H9 (cell line): Measurements from ENCODE around the gene ETV6. TPM values are rescaled to one million over a fixed set of nuclear protein-coding genes. Genes with fewer than 3 reads are reported as not detected.
A peak's percentile ranks its signal among the peaks of the same experiment; 100 is the strongest.

ENCODE experiments used
- DNase-seq: peaks from one replicate; pipeline ENCODE4 v3.0.0-alpha.2; 2017
- H2AFZ ChIP-seq: one replicate; pipeline ENCODE4 v1.6.1; 2013; ENCODE audit warnings: mild to moderate bottlenecking, low read length, control low read depth, moderate library complexity
- H2AK5ac ChIP-seq: 2 replicates; pipeline ENCODE4 v1.6.1; 2013; ENCODE audit warnings: low read length, control low read depth, mixed read lengths; ENCODE audit not compliant: insufficient read length
- H2BK120ac ChIP-seq: one replicate; pipeline ENCODE4 v1.6.1; 2013; ENCODE audit warnings: low read depth, mild to moderate bottlenecking, low read length, control low read depth, inconsistent platforms; ENCODE audit not compliant: poor library complexity, severe bottlenecking
- H2BK12ac ChIP-seq: 2 replicates; pipeline ENCODE4 v1.6.1; 2013; ENCODE audit warnings: low read length, control low read depth, mixed read lengths, low read depth; ENCODE audit not compliant: insufficient read length
- H2BK15ac ChIP-seq: 2 replicates; pipeline ENCODE4 v1.6.1; 2013; ENCODE audit warnings: low read depth, low read length, control low read depth
- H2BK20ac ChIP-seq: one replicate; pipeline ENCODE4 v1.6.1; 2013; ENCODE audit warnings: low read depth, mild to moderate bottlenecking, low read length, control low read depth, inconsistent platforms; ENCODE audit not compliant: poor library complexity, severe bottlenecking
- H2BK5ac ChIP-seq: 2 replicates; pipeline ENCODE4 v1.6.1; 2013; ENCODE audit warnings: low read length, control low read depth, mixed read lengths; ENCODE audit not compliant: insufficient read length
- H3K14ac ChIP-seq: 2 replicates; pipeline ENCODE4 v1.6.1; 2013; ENCODE audit warnings: low read length, control low read depth; ENCODE audit not compliant: insufficient read depth
- H3K18ac ChIP-seq: 2 replicates; pipeline ENCODE4 v1.6.1; 2013; ENCODE audit warnings: low read depth, mild to moderate bottlenecking, mixed read lengths, low read length, control low read depth; ENCODE audit not compliant: insufficient read length
- H3K23ac ChIP-seq: 2 replicates; pipeline ENCODE4 v1.6.1; 2013; ENCODE audit warnings: low read length, control low read depth, mixed read lengths, low read depth; ENCODE audit not compliant: insufficient read length
- H3K23me2 ChIP-seq: 2 replicates; pipeline ENCODE4 v1.6.1; 2013; ENCODE audit warnings: low read depth, mild to moderate bottlenecking, mixed read lengths, low read length, control low read depth; ENCODE audit not compliant: insufficient read length, poor library complexity, severe bottlenecking
- H3K27ac ChIP-seq: 2 replicates; pipeline ENCODE4 v1.5.1; 2013; ENCODE audit warnings: low read length, control low read depth, mixed read lengths, low read depth; ENCODE audit not compliant: insufficient read length
- H3K27me3 ChIP-seq: 2 replicates; pipeline ENCODE4 v1.6.1; 2013; ENCODE audit warnings: low read length, control low read depth, inconsistent platforms; ENCODE audit not compliant: insufficient read depth
- H3K4ac ChIP-seq: 2 replicates; pipeline ENCODE4 v1.6.1; 2013; ENCODE audit warnings: low read depth, mild to moderate bottlenecking, control low read depth, inconsistent platforms, low read length, moderate library complexity
- H3K4me1 ChIP-seq: 2 replicates; pipeline ENCODE4 v1.6.1; 2013; ENCODE audit warnings: low read length, control low read depth, inconsistent platforms; ENCODE audit not compliant: insufficient read depth
- H3K4me2 ChIP-seq: 2 replicates; pipeline ENCODE4 v1.6.1; 2013; ENCODE audit warnings: low read length, control low read depth, mixed read lengths; ENCODE audit not compliant: insufficient read length, insufficient read depth
- H3K56ac ChIP-seq: 2 replicates; pipeline ENCODE4 v1.6.1; 2013; ENCODE audit warnings: low read depth, mild to moderate bottlenecking, mixed read lengths, low read length, control low read depth; ENCODE audit not compliant: insufficient read length
- H3K79me1 ChIP-seq: 2 replicates; pipeline ENCODE4 v1.6.1; 2013; ENCODE audit warnings: low read depth, mild to moderate bottlenecking, moderate library complexity, low read length, control low read depth, inconsistent platforms; ENCODE audit not compliant: insufficient read depth, poor library complexity, severe bottlenecking
- H3K79me2 ChIP-seq: 2 replicates; pipeline ENCODE4 v1.6.1; 2013; ENCODE audit warnings: low read length, control low read depth, inconsistent platforms; ENCODE audit not compliant: insufficient read depth
- H3K9ac ChIP-seq: 2 replicates; pipeline ENCODE4 v1.6.1; 2013; ENCODE audit warnings: low read length, control low read depth, mixed read lengths; ENCODE audit not compliant: insufficient read length; ENCODE audit errors: extremely low read depth
- H3K9me3 ChIP-seq: one replicate; pipeline ENCODE4 v1.6.1; 2013; ENCODE audit warnings: low read depth, low read length, inconsistent platforms; ENCODE audit not compliant: control insufficient read depth
- H3T11ph ChIP-seq: one replicate; pipeline ENCODE4 v1.6.1; 2013; ENCODE audit warnings: mild to moderate bottlenecking, low read length, control low read depth, inconsistent platforms
- H4K20me1 ChIP-seq: one replicate; pipeline ENCODE4 v1.6.1; 2013; ENCODE audit not compliant: control insufficient read depth, insufficient read length, insufficient read depth
- H4K5ac ChIP-seq: 2 replicates; pipeline ENCODE4 v1.6.1; 2013; ENCODE audit warnings: low read depth, mild to moderate bottlenecking, mixed read lengths, low read length, control low read depth; ENCODE audit not compliant: insufficient read length
- H4K8ac ChIP-seq: replicated peaks from 2 replicates; pipeline ENCODE4 v1.6.1; 2013; ENCODE audit warnings: low read length, control low read depth, mixed read lengths, low read depth; ENCODE audit not compliant: insufficient read length
- H4K91ac ChIP-seq: 2 replicates; pipeline ENCODE4 v1.6.1; 2013; ENCODE audit warnings: low read depth, mild to moderate bottlenecking, moderate library complexity, mixed read lengths, low read length, control low read depth; ENCODE audit not compliant: insufficient read length
- H3K27ac Mint-ChIP-seq, 3 experiments: 2 replicates in 2 of 3; 3 replicates in 1 of 3; pipeline ENCODE4 v1.8.0; 2020 to 2021; ENCODE audit warnings: mixed read lengths in 3 of 3, mild to moderate bottlenecking in 1 of 3, moderate library complexity in 1 of 3
- H3K27me3 Mint-ChIP-seq: 2 replicates; pipeline ENCODE4 v1.8.0; 2021; ENCODE audit warnings: low read depth, mild to moderate bottlenecking, moderate library complexity, mixed read lengths
- H3K36me3 Mint-ChIP-seq, 3 experiments: 2 replicates in 2 of 3; 3 replicates in 1 of 3; pipeline ENCODE4 v1.8.0; 2020 to 2021; ENCODE audit warnings: low read depth in 3 of 3, mixed read lengths in 3 of 3; ENCODE audit not compliant: insufficient read depth in 1 of 3
- H3K4me1 Mint-ChIP-seq, 2 experiments: 2 replicates each; pipeline ENCODE4 v1.8.0; 2020; ENCODE audit warnings: mixed read lengths in 2 of 2
- H3K4me3 Mint-ChIP-seq, 2 experiments: 2 replicates in 1 of 2; 3 replicates in 1 of 2; pipeline ENCODE4 v1.8.0; 2020 to 2021; ENCODE audit warnings: mild to moderate bottlenecking in 2 of 2, mixed read lengths in 2 of 2, moderate library complexity in 1 of 2
- H3K9me3 Mint-ChIP-seq, 2 experiments: 2 replicates in 1 of 2; 3 replicates in 1 of 2; pipeline ENCODE4 v1.8.0; 2020; ENCODE audit warnings: mild to moderate bottlenecking in 2 of 2, mixed read lengths in 2 of 2, moderate library complexity in 1 of 2
- CTCF ChIP-seq: fragments of 200-600 bp; sonication (generic); conservative IDR thresholded peaks from 3 replicates; pipeline ENCODE4 v1.8.0; 2021; ENCODE audit warnings: antibody characterized with exemption, mild to moderate bottlenecking
- WGBS: extraction: QIAGEN DNeasy Blood & Tissue Kit; methylation state at CpG from one replicate; pipeline ENCODE4 v1.1.7; 2013; ENCODE audit warnings: missing lambda C conversion rate, low lambda C conversion rate, mixed read lengths; ENCODE audit not compliant: insufficient read length; ENCODE audit errors: extremely low coverage; 5-methylcytosine and 5-hydroxymethylcytosine counted together
- total RNA-seq: library from RNA; stranded (reverse); gene quantifications from 2 replicates; pipeline ENCODE4 v1.2.1, GENCODE V29; 2021

The ETV6 gene
- total RNA-seq, 1 experiment from 2014 or later: 28.7 TPM

DNA sequence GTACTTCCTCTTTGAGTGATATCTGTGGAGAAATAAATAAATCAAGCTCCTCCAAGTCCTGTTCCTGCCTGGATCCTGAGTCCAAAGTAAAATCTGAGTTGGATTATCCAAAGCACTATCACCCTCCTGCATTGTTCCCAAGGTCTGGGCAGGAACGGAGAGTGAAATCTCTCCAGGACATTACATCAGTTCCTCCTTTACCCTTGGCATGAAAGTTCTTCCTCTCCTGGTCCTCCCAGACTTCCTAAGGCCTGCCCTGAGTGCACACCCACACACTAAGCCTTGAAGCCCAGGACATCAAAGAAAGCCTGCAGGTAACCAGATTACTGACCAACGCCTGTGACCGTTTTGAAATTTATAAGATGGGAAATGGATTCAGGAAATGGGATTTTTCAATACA lies 214.5 kb downstream of the ETV6 start:
- Histone ChIP-seq H4K20me1 (no peaks in the 10 kb centered on the region), H2AFZ (no peak overlapping the region), H3T11ph (no peak overlapping the region), H2BK20ac (no peak overlapping the region), H3K9ac (no peak overlapping the region), H3K4ac (no peak overlapping the region), H4K91ac (no peak overlapping the region), H3K4me1 (peaks cover 8% of the 10 kb centered on the region; the same call in 1 of the 2 replicates), H2BK15ac (peak overlapping the region; percentile 25; the same call in 1 of the 2 replicates), H3K4me2 (no peak overlapping the region), H3K79me1 (no peaks in the 10 kb centered on the region), H3K23me2 (no peaks in the 10 kb centered on the region), H2BK120ac (no peak overlapping the region), H3K79me2 (0 out of 2 replicates have a peak, but pooled peaks cover 2% of the 10 kb centered on the region), H2BK12ac (no peak overlapping the region), H3K9me3 (no peaks in the 10 kb centered on the region), H4K8ac (no peak overlapping the region), H3K27me3 (no peaks in the 10 kb centered on the region), H3K27ac (no peak overlapping the region), H2BK5ac (no peak overlapping the region), H2AK5ac (no peak overlapping the region), H4K5ac (no peak overlapping the region), H3K56ac (no peak overlapping the region), H3K14ac (no peak overlapping the region), H3K18ac (no peak overlapping the region), H3K23ac (no peak overlapping the region)
- Mint-ChIP-seq H3K4me1 (peaks cover 23 to 41% of the 10 kb centered on the region in 2 experiments), H3K36me3 (peaks cover 23 to 36% (median 33%) of the 10 kb centered on the region in 3 experiments), H3K27ac (peak overlapping the region in 2 of 3 experiments; percentile 47 to 80; a peak in 5 of 7 replicates), H3K27me3 (no peaks in the 10 kb centered on the region), H3K4me3 (no peak overlapping the region), H3K9me3 (peaks cover 13 to 20% of the 10 kb centered on the region in 2 experiments)
- DNase-seq: no peak
- no CpG with 5 or more reads among the region's 3 CpGs for WGBS
- no peak for TF ChIP-seq CTCF
